Esophagus muscularis mucosa (tissue), 4 donors: ENCODE measurements around the gene CTDSP2. TPM values are rescaled to one million over a fixed set of nuclear protein-coding genes. Genes with fewer than 3 reads are reported as not detected.
A peak's percentile ranks its signal among the peaks of the same experiment; 100 is the strongest.

Experiments
- DNase-seq: peaks from one replicate; pipeline ENCODE4 v3.0.0-alpha.2; 2017; ENCODE audit errors: extremely low spot score
- H3K27ac ChIP-seq, 4 donors: fragments of 200-600 bp; sonication (generic); replicated peaks in 1 of 4; 1 replicate in 3 of 4; 2 replicates in 1 of 4; pipeline ENCODE4 v1.5.1; 2016 to 2019; ENCODE audit warnings: mild to moderate bottlenecking in 1 of 4
- H3K27me3 ChIP-seq, 4 donors: fragments of 200-600 bp; sonication (generic); one replicate each; pipeline versions ENCODE4 v1.5.1 to v1.6.0; 2016 to 2019
- H3K36me3 ChIP-seq, 4 donors: fragments of 200-600 bp; sonication (generic); one replicate each; pipeline ENCODE4 v1.5.1; 2016 to 2019
- H3K4me1 ChIP-seq, 4 donors: fragments of 200-600 bp; sonication (generic); one replicate each; pipeline ENCODE4 v1.5.1; 2016 to 2019
- H3K4me3 ChIP-seq, 4 donors: fragments of 200-600 bp; sonication (generic); 1 replicate in 2 of 4; 2 replicates in 2 of 4; pipeline ENCODE4 v1.5.1; 2016 to 2019; ENCODE audit warnings: mild to moderate bottlenecking in 4 of 4, moderate library complexity in 1 of 4
- H3K9me3 ChIP-seq, 4 donors: fragments of 200-600 bp; sonication (generic); 1 replicate in 3 of 4; 2 replicates in 1 of 4; pipeline ENCODE4 v1.5.1; 2016 to 2019
- CTCF ChIP-seq, 3 experiments: fragments of 200-600 bp in 2 of 3; fragments of 450-650 bp in 1 of 3; sonication (generic) in 2 of 3; IDR thresholded peaks; one replicate each; pipeline ENCODE4 v1.5.1; 2017 to 2019; ENCODE audit warnings: antibody characterized with exemption in 3 of 3, mild to moderate bottlenecking in 2 of 3, moderate library complexity in 1 of 3
- EP300 ChIP-seq: sonication (generic); formaldehyde crosslinking; IDR thresholded peaks from one replicate; pipeline ENCODE4 v1.6.1; 2017; ENCODE audit warnings: antibody characterized with exemption
- POLR2A ChIP-seq: fragments of 450-650 bp; IDR thresholded peaks from one replicate; pipeline ENCODE4 v1.6.1; 2017; ENCODE audit warnings: antibody characterized with exemption, moderate library complexity, mild to moderate bottlenecking, low read depth
- POLR2AphosphoS5 ChIP-seq, 2 donors: sonication (generic); formaldehyde crosslinking; IDR thresholded peaks; one replicate each; pipeline ENCODE4 v1.6.1; 2017; ENCODE audit warnings: antibody characterized with exemption in 2 of 2
- WGBS: methylation state at CpG from one replicate; pipeline ENCODE4 v1.1.5; 2018; 5-methylcytosine and 5-hydroxymethylcytosine counted together
- intact Hi-C: fragments of 100-400 bp; cut with DNase I; formaldehyde crosslinking; loops from one replicate; pipeline ENCODE4 v1.15.1; 2023
- total RNA-seq, 4 donors: library from RNA; depleted of rRNA; stranded (reverse); fragments of >200 nt; gene quantifications; one replicate each; pipeline versions ENCODE4 v1.1.0 to v1.2.1, GENCODE V29; 2016

The CTDSP2 gene
- total RNA-seq, 4 donors from 2014 or later = 127 to 249 (median 196) TPM

- intact Hi-C loops = no loop called here
- Histone ChIP-seq H3K27me3 (no peaks in the 10 kb centered on the region), H3K4me1 (peaks cover 50 to 59% (median 56%) of the 10 kb centered on the region in 4 donors), H3K9me3 (no peaks in the 10 kb centered on the region), H3K4me3 (peak overlapping the region; percentile 84 to 100 (median 98)), H3K27ac (peak overlapping the region; percentile 99 to 100 (median 100)), H3K36me3 (no peaks in the 10 kb centered on the region)
- DNase-seq = no peak
- 0% methylated on average over 20 of the region's 42 CpGs for WGBS
- peak; percentile 77 to 83 for TF ChIP-seq POLR2AphosphoS5 (IDR thresholded peaks at IDR 0.05)
- no peak for TF ChIP-seq POLR2A
- TF ChIP-seq CTCF (IDR thresholded peaks at IDR 0.05) = no peak
- TF ChIP-seq EP300 = no peak
These were observed 1.6 kb downstream of the CTDSP2 start for GRCh38 chr12:57844709-57845477.

- Histone ChIP-seq H3K4me3 (peak overlapping the region; percentile 84 to 100 (median 98)), H3K27ac (peak overlapping the region; percentile 99 to 100 (median 100)), H3K27me3 (no peaks in the 10 kb centered on the region), H3K9me3 (no peaks in the 10 kb centered on the region), H3K36me3 (no peaks in the 10 kb centered on the region), H3K4me1 (peaks cover 72 to 77% (median 75%) of the 10 kb centered on the region in 4 donors)
- 21% methylated on average over 14 of the region's 14 CpGs for WGBS
- intact Hi-C loops = loop anchor here (2.0 kb wide), 1 partner anchor 54 kb away; no protein-coding TSS in a partner anchor
- TF ChIP-seq POLR2AphosphoS5 (IDR thresholded peaks at IDR 0.05) (no peak), EP300 (no peak), POLR2A (no peak), CTCF (IDR thresholded peaks at IDR 0.05) (no peak)
- no peak for DNase-seq
These were observed 3.9 kb downstream of the CTDSP2 start for GRCh38 chr12:57842342-57843294.

GRCh38 chr12:57841445-57841844 is 5.1 kb downstream of the CTDSP2 start:
- intact Hi-C loops = no loop called here
- no peaks in the 10 kb centered on the region for H3K36me3 ChIP-seq
- 34% methylated on average over 4 of the region's 4 CpGs for WGBS
- H3K27me3 ChIP-seq = no peaks in the 10 kb centered on the region
- peak overlapping the region; percentile 13 to 100 (median 83) for H3K27ac ChIP-seq
- H3K4me3 ChIP-seq = peak overlapping the region; percentile 10 to 99 (median 50)
- TF ChIP-seq POLR2AphosphoS5 (IDR thresholded peaks at IDR 0.05) (no peak), EP300 (no peak), CTCF (IDR thresholded peaks at IDR 0.05) (no peak), POLR2A (no peak)
- H3K9me3 ChIP-seq = no peaks in the 10 kb centered on the region
- DNase-seq = no peak
- H3K4me1 ChIP-seq = peaks cover 80 to 82% (median 81%) of the 10 kb centered on the region in 4 donors

- no peaks in the 10 kb centered on the region for H3K36me3 ChIP-seq
- peak overlapping the region; percentile 16 to 100 (median 83) for H3K27ac ChIP-seq
- WGBS = 13% methylated on average over 3 of the region's 3 CpGs
- intact Hi-C loops = no loop called here
- peak overlapping the region; percentile 10 to 99 (median 50) for H3K4me3 ChIP-seq
- no peaks in the 10 kb centered on the region for H3K27me3 ChIP-seq
- no peaks in the 10 kb centered on the region for H3K9me3 ChIP-seq
- DNase-seq = no peak
- H3K4me1 ChIP-seq = peaks cover 87 to 90% (median 88%) of the 10 kb centered on the region in 4 donors
- TF ChIP-seq POLR2AphosphoS5 (IDR thresholded peaks at IDR 0.05) = no peak
- no peak for TF ChIP-seq EP300
- no peak for TF ChIP-seq CTCF (IDR thresholded peaks at IDR 0.05)
- no peak for TF ChIP-seq POLR2A
These were observed 5.8 kb downstream of the CTDSP2 start for GRCh38 chr12:57840726-57841125.
